Measurements from ENCODE around the gene SLC44A1.

The SLC44A1 gene

DNA sequence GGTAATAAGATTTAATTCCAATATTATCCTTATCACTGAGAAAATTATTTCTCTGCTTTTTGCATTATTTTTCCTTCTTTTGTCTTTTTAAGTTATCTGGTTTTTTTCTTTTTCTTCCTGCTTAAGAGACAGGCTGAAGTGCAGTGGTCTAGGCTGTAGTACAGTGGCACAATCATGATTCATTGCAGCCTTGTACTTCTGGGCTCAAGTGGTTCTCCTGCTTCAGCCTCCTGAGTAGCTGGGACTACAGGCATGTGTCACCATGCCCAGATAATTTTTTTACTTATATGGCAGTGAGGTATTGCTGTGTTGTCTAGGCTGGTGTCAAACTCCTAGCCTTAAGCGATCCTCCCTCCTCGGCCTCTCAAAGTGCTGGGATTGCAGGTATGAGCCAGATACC, 93.9 kb downstream of the SLC44A1 start:
- DNase-seq (ENCODE audit: low spot score): no peak

DNA sequence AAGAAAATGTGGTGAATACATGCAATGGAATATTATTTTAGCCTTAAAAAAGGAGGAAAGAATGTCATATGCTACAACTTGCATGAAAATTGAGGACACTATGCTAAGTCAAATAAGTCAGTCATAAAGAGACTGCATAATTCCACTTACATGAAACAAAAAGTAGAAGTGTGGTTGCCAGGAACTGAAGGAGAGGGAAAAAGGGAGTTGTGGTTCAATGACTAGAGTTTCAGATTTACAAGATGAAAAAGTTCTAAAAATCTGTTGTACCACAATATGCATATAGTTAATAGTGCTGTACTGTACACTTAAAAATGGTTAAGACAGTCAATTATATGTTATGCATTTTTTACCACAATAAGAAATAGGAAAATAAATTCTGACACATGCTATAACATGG, 95.4 kb downstream of the SLC44A1 start:
- no peak for DNase-seq (ENCODE audit: low spot score)

DNA sequence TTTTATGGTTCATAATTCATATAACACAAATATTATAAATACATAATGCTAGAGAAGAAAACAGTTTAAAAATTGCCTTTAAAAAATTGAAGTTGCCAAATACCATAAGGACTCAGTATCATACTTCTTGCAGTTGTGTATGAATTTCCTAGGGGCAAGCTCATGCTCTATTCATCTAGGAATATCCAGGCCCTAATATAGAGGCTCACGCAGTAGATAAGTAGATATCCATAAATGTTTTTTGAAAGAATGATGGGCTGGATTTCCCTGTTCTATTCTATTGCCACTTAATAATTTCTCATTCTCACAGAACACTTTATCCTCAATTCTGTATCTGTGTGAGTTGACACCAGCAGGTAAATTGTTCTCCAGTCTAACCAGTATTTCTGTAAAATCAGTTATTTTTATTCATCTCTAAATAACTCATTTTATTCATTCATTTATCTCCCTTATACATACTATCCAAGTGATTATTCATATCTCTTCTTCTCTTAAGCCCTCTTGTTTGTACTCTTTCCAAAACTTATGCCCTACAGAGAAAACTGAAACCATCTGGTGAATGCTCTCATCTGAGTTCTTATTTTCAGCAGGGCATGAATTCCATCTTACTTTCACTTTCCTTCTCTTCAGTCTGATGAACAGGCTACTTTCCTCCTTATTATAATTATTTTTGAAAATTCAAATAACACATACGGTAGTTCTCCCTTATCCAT, 97.1 kb downstream of the SLC44A1 start:
- DNase-seq (ENCODE audit: low spot score): no peak

DNA sequence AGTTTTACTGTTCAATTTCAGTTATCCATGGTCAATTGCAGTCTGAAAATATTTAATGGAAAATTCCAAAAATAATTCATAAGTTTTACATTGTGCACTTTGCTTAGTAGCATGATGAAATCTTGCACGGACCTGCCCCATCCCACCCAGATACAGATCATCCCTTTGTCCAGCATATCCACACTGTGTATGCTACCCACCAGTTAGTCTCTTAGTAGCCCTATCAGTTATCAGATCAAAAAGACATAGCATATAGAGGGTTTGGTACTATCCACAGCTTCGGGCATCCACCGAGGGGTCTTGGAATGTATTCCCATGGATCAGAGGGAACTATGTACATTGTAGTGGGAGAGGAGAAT, 97.7 kb downstream of the SLC44A1 start:
- no peak for DNase-seq (ENCODE audit: low spot score)

DNA sequence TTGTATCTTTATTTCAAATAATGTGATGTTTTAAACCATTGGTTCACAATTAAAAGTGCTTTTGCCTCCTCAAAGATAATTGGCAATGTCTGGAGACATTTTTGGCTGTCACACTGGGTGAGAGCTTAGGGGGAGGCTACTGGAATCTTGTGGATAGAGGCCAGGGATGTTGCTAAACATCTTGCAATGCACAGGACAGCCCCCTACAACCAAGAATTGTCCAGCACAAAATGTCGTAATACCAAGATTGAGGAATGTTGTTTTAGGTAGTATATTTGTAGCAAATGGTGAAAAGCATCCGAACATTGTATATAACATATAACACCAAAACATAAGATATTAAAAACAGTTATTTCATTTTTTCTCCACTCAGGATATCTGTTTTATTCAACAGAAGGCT, 99.8 kb downstream of the SLC44A1 start:
- DNase-seq (ENCODE audit: low spot score): no peak

DNA sequence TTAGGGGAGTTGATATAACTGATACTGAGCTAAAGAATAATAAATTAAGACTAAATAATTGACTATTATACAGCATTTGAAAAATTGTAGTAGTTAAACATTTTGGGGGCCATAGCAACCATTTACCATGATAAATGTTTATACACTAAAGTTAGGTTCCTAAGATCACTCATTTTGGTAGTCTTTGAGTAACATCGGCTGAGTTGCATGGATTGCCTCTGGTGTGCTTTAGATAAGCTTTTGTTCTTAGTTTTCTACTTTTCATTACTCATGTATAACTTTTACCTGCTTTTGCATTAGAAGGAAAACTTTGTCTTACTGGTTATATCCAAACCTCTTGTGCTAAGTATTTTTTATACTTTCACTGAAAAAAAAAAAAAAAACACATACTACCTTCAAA, 101.2 kb downstream of the SLC44A1 start:
- DNase-seq (ENCODE audit: low spot score): no peak

DNA sequence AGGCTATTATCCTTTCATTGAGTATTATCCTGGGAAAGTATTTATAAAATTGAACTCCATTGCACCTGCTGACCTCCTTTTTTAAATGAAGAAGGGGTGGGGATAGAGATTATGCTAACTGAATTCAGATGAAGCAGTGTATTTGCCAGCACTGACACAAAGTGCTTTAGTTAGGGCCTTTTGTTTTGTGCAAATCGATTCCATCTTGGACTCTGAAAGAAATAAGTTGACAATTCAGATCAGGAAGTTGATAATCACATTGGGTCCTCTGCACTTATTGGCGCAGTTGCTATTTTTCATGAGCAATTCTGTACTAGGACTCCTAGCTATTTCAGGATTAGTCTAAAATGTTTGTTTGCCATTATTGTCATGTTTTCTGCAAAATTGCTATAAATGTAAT, 101.8 kb downstream of the SLC44A1 start:
- DNase-seq (ENCODE audit: low spot score): no peak

DNA sequence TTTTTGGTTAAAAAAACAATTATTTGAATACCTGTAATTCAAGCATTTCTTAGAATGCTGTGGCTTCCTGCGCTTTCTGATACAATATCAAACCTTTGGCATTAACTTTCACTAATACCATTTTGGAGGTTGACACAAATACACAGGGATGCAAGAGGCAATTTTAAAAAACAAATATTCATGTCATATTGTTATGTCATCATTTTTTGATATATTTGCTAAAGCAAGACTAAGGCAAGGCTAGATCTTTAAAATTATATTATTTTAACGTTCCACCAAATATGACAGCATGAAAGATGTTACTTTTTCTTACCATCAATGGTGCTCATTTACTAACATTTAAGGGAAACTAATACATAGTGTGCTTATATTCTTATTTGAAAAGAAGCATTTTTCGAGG, 110.0 kb downstream of the SLC44A1 start:
- no peak for DNase-seq (ENCODE audit: low spot score)

DNA sequence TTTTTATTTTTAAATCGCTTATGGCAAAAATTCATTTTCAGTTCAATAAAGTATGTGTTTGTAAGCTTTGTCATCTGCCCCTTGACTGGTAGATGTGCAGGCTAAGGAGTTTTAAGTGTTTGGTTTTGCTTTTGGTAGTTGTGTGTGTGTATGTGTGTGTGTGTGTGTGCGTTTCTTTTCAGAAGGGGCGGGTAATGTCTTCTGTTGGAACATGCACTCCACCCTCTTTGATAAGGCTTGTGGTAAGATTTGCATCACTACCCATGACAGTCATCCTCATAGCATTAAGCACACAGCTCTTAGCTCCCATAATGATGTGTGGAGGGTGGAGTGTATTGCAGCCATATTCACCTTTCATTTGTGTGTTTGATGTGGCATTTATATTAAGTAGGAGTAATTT, 111.3 kb downstream of the SLC44A1 start:
- DNase-seq (ENCODE audit: low spot score): no peak

DNA sequence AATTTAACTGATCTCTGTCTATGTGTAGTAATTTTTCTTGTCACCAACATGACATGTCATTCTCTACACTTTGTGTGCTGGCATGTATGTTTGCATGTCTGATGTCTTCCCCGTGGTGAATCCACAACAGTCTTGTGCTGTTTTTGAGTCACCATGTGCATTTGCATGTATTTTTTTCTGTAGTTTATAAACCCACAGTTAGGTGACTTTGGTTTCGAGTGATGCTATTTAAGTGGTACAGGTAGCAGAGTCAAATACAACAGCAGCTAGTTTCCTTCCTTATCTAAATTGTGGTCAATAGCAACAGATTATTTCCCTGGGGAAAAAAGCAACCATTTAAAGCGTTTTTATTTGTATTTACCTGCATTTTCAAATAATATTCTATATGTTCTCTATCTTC, 113.5 kb downstream of the SLC44A1 start:
- no peak for DNase-seq (ENCODE audit: low spot score)

DNA sequence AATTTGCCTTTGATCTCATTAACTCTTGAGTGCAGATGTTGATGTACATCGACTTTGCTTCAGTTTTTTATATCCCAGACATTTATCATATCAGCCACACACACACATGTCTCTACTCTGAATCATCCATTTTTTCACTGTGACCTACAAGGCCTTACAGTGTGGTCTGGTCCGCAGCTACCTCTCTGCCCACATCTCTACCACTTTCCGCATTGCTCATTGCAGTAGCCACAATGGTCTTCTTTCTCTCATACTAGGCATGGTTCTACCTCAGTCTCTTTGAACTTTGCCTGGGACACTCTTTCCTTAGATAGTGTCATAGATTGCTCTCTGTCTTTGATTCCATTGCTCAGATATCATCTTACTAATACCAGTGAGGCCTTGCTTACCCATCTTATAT, 115.4 kb downstream of the SLC44A1 start:
- DNase-seq (ENCODE audit: low spot score): no peak

DNA sequence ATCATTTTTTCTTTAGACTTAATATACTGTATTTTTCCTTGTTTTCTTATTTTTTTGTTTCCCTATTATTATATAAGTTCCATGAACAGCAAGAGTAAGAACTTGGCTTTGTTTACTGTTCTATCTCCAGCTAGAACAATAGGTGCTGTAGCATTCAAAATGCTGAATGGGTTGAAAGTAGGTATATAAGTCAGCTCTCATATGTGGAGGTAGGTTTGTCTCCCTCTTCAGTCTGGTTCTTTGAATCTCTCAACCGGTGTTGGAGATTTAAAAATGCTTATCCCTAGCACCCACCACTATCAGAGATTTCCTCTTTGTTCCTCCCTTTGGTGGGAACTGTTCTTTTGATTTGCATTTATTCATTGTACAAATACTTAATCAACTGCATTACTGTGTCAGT, 115.9 kb downstream of the SLC44A1 start:
- no peak for DNase-seq (ENCODE audit: low spot score)

DNA sequence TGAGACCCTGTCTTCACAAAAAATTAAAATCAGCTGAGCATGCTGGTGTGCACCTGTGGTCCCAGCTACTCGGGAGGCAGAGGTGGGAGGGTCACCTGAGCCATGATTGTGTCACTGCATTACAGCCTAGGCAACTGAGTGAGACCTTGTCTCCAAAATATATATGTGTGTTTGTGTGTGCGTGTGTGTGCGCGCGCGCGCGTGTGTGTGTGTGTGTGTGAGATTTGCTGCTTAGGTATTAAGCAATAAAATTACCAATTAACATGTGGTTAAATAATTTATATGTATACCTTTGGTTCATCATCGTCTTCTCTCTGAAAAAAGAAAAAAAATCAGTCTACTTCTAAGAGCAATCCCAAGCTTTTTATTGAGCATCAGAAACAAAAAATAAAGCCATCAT, 117.4 kb downstream of the SLC44A1 start:
- DNase-seq (ENCODE audit: low spot score): no peak

DNA sequence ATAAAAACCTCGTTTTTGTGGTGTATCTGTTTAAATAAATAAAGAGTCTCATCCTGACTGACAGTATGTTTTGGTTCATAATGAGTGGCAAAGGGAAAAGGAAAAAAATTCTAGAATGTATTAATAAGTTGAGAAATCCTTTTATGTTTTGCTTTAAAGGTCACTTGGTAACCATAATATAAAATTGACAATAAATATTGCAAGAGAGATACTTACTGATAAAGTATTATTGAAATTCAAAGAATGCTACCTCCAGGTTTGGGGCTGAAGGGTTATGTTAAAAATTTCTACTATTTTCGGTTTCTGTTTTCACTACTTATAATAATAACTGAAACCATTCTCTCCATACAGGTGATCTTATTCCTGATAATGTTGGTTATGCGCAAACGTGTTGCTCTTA, 118.0 kb downstream of the SLC44A1 start:
- no peak for DNase-seq (ENCODE audit: low spot score)

DNA sequence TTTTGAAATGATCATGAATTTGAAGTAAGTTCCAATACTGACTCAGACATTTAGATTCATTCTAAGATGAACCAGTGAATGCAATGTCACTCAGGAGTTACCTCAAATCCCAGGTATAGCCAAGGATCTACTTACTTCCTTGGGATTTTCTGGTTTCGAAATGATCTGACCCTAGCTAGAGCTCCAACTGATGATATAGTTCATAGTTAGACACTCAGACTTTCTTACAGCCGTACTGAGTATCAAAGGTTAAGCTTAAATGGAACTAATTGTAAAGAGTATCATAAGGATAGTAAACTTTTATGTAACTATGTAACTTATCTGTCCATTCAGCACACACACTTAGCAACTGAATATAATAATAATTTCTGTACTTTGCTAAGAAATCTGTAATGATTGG, 119.4 kb downstream of the SLC44A1 start:
- no peak for DNase-seq (ENCODE audit: low spot score)

DNA sequence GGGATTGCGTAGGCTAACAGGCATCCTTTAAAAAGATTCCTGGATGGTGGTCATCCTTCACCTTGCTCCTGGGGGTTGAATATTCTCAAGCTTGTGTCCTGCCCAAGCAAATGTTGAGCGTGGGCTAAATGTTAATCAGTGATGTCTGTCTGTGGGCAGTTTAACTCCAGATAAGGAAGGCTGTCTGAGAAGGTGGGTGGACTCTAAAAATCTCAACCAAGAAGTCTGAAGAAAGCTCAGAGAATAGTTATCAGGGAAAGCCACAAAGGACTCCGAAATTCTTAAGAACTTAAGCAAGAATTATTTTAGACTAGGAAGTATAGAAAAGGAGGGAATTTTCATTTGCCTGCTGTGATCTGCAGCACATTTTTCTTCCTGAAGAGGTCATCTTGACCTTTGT, 125.5 kb downstream of the SLC44A1 start:
- no peak for DNase-seq (ENCODE audit: low spot score)

DNA sequence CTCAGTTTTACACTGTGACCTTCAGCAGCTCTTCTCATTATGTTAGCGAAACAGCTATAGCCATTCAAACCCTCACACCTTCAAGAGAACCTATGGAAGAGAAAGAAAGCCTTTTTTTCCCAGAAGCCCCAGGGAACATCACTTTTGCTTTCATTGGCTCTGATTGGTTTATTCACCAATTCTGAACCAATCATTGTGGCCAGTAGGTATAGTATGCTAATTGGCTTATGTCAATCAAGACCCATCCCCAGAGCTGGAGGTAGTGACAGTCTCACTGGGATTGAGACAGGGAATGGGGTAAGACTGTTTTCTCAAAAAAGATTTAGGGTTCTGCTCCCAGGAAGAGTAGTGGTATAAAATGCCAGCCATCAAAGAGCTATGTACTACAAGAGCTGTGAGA, 129.3 kb downstream of the SLC44A1 start:
- DNase-seq (ENCODE audit: low spot score): no peak

DNA sequence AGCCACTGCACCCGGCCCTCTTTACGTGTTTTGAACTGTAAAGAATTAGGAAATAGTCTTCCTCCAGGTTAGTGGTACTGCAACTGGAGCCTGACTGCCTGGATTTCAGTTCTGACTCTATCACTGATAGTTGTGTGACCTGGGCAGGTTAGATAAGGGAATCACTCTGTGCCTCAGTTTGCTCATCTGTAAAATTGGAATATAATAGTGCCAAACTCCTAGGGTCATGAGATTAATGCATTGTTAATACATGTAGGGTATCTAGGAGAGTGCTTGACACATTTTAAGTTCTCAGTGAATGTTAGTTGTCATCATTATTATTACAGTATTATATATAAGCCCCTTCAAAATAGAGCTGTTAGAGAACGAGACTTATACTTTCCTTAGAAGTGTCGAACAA, 130.9 kb downstream of the SLC44A1 start:
- no peak for DNase-seq (ENCODE audit: low spot score)

DNA sequence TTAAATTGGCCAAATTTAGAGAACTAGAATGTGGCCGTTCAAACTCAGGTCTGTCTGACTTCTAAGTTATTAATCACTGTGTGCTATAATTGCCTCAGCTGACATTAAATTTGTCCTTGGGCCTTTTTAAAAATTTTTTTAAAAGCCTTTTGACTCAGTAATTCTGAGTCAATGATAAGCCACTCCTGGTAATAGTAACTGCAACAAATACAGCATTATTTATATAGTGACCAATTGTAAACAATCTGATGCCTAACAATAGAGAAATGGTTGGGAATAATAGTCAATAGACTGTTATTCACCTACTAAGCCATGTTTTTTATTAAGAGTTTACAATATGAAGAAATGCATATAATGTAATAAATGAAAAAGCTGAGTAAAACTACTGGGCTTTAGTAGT, 132.4 kb downstream of the SLC44A1 start:
- no peak for DNase-seq (ENCODE audit: low spot score)

DNA sequence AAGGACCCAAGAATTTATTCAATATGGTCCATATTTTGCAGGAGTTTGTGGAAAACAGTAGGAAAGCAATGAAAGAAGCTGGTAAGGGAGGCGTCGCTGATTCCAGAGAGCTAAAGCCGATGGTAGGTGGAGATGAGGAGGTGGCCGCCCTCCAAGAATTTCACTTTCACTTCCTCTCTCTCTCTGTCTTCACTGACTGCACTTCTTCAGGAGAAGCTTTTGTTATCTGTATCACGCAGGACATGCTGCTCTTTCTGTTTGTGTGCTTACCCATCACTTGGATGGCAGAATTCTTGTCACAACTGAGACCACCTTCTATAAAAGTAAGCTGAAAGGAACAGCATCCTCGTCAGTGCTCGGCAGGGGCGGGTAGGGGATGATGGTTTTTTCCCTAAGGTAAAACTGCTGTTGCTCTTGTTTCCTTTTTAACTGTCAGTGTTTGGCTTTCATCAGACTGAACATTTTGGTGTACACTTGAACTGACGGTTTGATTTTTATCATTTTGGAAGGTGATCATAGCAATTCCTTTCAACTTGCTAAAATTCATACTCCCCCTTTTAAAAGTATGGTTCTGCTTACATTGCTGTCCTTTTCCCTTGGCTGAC, 141.0 kb downstream of the SLC44A1 start:
- DNase-seq (ENCODE audit: low spot score): peak; percentile 60

DNA sequence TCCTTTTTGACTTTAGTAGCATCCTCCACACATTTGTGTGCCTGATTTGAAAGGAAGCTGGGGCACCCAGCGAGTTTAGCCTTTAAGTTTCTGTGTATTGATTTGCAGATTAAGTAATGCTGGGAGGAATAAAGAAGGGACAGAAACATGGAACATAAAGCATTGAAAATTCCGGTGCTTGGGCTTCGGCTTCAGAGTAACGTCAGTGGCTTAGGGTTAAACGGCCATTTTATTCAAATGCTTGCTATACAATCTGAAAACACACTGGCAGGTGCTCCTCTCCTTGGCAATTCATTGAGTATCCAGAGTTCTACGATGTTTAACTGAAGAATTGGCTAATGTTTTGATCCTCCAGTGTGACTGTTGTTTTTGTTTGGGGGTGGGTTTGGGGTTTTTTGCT, 145.3 kb downstream of the SLC44A1 start:
- no peak for DNase-seq (ENCODE audit: low spot score)

DNA sequence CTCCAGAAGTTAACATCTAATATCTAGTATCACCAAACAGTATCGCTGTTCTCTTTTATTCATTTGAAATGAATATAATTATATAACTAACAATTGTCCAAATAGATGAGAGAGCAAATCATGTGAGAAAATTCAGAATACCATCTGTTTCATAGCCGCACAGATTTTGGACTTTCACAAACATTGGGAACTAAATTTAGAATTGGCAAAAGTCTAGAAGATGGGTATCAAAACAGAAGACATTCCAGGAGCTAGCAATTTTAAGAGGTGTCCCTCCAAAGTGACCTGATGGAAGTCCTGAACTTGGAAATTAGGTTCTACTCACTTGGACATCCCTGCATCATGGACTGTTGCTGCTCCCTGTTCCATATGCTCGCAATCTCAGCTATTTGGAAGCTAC, 146.4 kb downstream of the SLC44A1 start:
- no peak for DNase-seq (ENCODE audit: low spot score)

DNA sequence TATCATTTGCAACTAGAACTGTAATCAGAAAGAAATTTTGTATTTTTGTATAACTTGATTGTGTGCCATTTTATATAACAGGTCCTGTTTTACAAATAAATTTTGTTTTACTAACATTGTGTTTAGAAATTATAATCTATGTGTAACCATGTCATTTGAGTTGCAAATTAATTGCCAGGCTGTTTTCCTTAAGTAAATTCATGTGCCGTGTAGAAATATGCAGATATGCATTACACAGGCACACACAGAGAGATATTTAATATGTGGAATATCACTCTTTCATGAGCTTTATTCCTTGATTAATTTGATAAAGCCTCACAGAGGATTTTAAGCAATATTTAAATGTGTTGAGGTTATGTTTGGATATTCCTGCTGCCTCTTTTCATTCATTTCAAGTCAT, 146.8 kb downstream of the SLC44A1 start:
- DNase-seq (ENCODE audit: low spot score): no peak

DNA sequence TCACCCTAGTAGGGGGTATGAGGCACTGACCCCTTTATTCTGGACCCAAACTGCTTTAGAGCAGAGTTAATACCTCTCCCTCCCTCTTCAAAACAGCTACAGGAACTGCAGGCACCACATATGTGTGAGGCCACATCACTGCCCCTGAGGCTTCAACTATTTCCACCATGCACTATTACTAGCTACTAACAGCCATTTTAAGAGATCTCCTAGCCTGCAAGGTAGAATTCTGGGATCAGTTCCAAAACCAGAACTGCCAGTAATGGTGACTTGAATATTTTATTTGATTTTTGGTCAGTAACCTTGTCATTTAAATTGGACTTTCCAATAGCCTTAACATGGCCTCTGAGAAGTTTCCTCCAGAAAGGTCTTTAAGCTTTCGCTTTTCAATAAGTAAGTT, 148.1 kb downstream of the SLC44A1 start:
- no peak for DNase-seq (ENCODE audit: low spot score)

Measured in Ammon's horn (tissue), 1 donor.